Hepatocyte (in vitro differentiated cells): ENCODE results near the gene ALPL. TPM values are rescaled to one million over a fixed set of nuclear protein-coding genes. Genes with fewer than 3 reads are reported as not detected.

Source experiments
- DNase-seq: peaks from one replicate; pipeline ENCODE4 v3.0.0-alpha.2; 2016; ENCODE audit warnings: low spot score
- H2AFZ ChIP-seq: fragments of 200-600 bp; sonication (generic); 2 replicates; pipeline ENCODE4 v1.6.0; 2016; ENCODE audit warnings: antibody characterized with exemption, mild to moderate bottlenecking
- H3K27ac ChIP-seq: fragments of 200-600 bp; sonication (generic); 2 replicates; pipeline ENCODE4 v1.5.1; 2016; ENCODE audit warnings: mild to moderate bottlenecking
- H3K27me3 ChIP-seq: fragments of 200-600 bp; sonication (generic); 2 replicates; pipeline ENCODE4 v1.6.1; 2016
- H3K36me3 ChIP-seq: fragments of 200-600 bp; sonication (generic); replicated peaks from 2 replicates; pipeline ENCODE4 v1.5.1; 2016; ENCODE audit warnings: low read depth; ENCODE audit not compliant: insufficient read depth
- H3K4me1 ChIP-seq: fragments of 200-600 bp; sonication (generic); 2 replicates; pipeline ENCODE4 v1.5.1; 2016; ENCODE audit warnings: mild to moderate bottlenecking, moderate library complexity; ENCODE audit not compliant: insufficient read depth
- H3K4me2 ChIP-seq: fragments of 200-600 bp; sonication (generic); 2 replicates; pipeline ENCODE4 v1.6.0; 2016
- H3K4me3 ChIP-seq: fragments of 200-600 bp; sonication (generic); 2 replicates; pipeline ENCODE4 v1.5.1; 2016; ENCODE audit warnings: mild to moderate bottlenecking
- H3K79me2 ChIP-seq: fragments of 200-600 bp; sonication (generic); 2 replicates; pipeline ENCODE4 v1.6.0; 2017; ENCODE audit warnings: mild to moderate bottlenecking
- H3K9me2 ChIP-seq: fragments of 200-600 bp; sonication (generic); replicated peaks from 2 replicates; pipeline ENCODE4 v1.6.0; 2017; ENCODE audit warnings: mild to moderate bottlenecking; ENCODE audit not compliant: insufficient read depth
- H3K9me3 ChIP-seq: fragments of 200-600 bp; sonication (generic); 2 replicates; pipeline ENCODE4 v1.5.1; 2016; ENCODE audit warnings: low read depth, mild to moderate bottlenecking
- H4K20me1 ChIP-seq: fragments of 200-600 bp; sonication (generic); 2 replicates; pipeline ENCODE4 v1.6.0; 2016; ENCODE audit warnings: mild to moderate bottlenecking; ENCODE audit not compliant: insufficient read depth, poor library complexity, severe bottlenecking
- CTCF ChIP-seq: fragments of 200-600 bp; sonication (generic); IDR thresholded peaks from 2 replicates; pipeline ENCODE4 v1.5.1; 2016; ENCODE audit warnings: antibody characterized with exemption, mild to moderate bottlenecking; ENCODE audit not compliant: poor library complexity
- EZH2 ChIP-seq: fragments of 200-600 bp; sonication (generic); IDR thresholded peaks from 2 replicates; pipeline ENCODE4 v1.6.1; 2016; ENCODE audit warnings: antibody characterized with exemption, mild to moderate bottlenecking, borderline replicate concordance
- EZH2phosphoT487 ChIP-seq: fragments of 200-600 bp; sonication (generic); IDR thresholded peaks from one replicate; pipeline ENCODE4 v1.6.1; 2018; ENCODE audit warnings: antibody characterized with exemption, mild to moderate bottlenecking, low read depth, moderate library complexity; ENCODE audit not compliant: unreplicated experiment, severe bottlenecking
- WGBS: methylation state at CpG from one replicate; pipeline ENCODE4 v1.1.6; 2016; ENCODE audit warnings: low lambda C conversion rate; ENCODE audit errors: missing lambda C conversion rate; 5-methylcytosine and 5-hydroxymethylcytosine counted together
- polyA plus RNA-seq: library from polyadenylated mRNA; unstranded; fragments of >200 nt; fragmentation: Nextera tagmentation; extraction: Ambion mirVana; gene quantifications from 2 replicates; pipeline ENCODE4 v1.2.1, GENCODE V29; 2016
- total RNA-seq: library from RNA; depleted of rRNA; stranded (reverse); fragments of >200 nt; gene quantifications from 2 replicates; pipeline ENCODE4 v1.2.3, GENCODE V29; 2014

ALPL gene
- total and polyA plus RNA-seq, 2 experiments from 2014 or later = 2.2 to 6.0 TPM

GRCh38 chr1:21620011-21620410 is 110.8 kb downstream of the ALPL start:
- Histone ChIP-seq H3K9me2 (no peaks in the 10 kb centered on the region), H2AFZ (no peak overlapping the region), H3K27ac (no peak overlapping the region), H4K20me1 (no peaks in the 10 kb centered on the region), H3K36me3 (no peaks in the 10 kb centered on the region), H3K4me3 (no peak overlapping the region), H3K27me3 (no peaks in the 10 kb centered on the region), H3K79me2 (no peaks in the 10 kb centered on the region), H3K4me1 (peaks cover 46% of the 10 kb centered on the region), H3K4me2 (peak overlapping the region; percentile 77), H3K9me3 (no peaks in the 10 kb centered on the region)
- TF ChIP-seq EZH2 = no peak
- TF ChIP-seq EZH2phosphoT487 = no peak
- TF ChIP-seq CTCF = no peak
- DNase-seq = no peak
- WGBS = 86% methylated on average over 12 of the region's 12 CpGs

- Histone ChIP-seq H3K27me3 (no peaks in the 10 kb centered on the region), H3K27ac (peak overlapping the region; percentile 33), H3K36me3 (no peaks in the 10 kb centered on the region), H3K4me3 (no peak overlapping the region), H3K4me2 (peak overlapping the region; percentile 77), H3K9me2 (no peaks in the 10 kb centered on the region), H4K20me1 (no peaks in the 10 kb centered on the region), H3K4me1 (peaks cover 46% of the 10 kb centered on the region), H3K79me2 (no peaks in the 10 kb centered on the region), H2AFZ (no peak overlapping the region), H3K9me3 (no peaks in the 10 kb centered on the region)
- WGBS = 65% methylated on average over 16 of the region's 16 CpGs
- DNase-seq = peak; percentile 40
- TF ChIP-seq CTCF = no peak
- no peak for TF ChIP-seq EZH2
- no peak for TF ChIP-seq EZH2phosphoT487
Measured at GRCh38 chr1:21620496-21620895, 111.3 kb downstream of the ALPL start.

- Histone ChIP-seq H3K4me1 (peaks cover 46% of the 10 kb centered on the region), H3K79me2 (no peaks in the 10 kb centered on the region), H3K4me3 (no peak overlapping the region), H3K9me2 (no peaks in the 10 kb centered on the region), H3K36me3 (no peaks in the 10 kb centered on the region), H3K4me2 (peak overlapping the region; percentile 77), H2AFZ (no peak overlapping the region), H4K20me1 (no peaks in the 10 kb centered on the region), H3K27me3 (no peaks in the 10 kb centered on the region), H3K27ac (peak overlapping the region; percentile 33), H3K9me3 (no peaks in the 10 kb centered on the region)
- WGBS = 79% methylated on average over 7 of the region's 7 CpGs
- TF ChIP-seq EZH2phosphoT487 (no peak), EZH2 (no peak), CTCF (no peak)
- no peak for DNase-seq
Measured at GRCh38 chr1:21621051-21621450, 111.8 kb downstream of the ALPL start.

GRCh38 chr1:21621761-21622436 is 112.7 kb downstream of the ALPL start:
- Histone ChIP-seq H3K4me3 (peak overlapping the region; percentile 4), H3K9me3 (no peaks in the 10 kb centered on the region), H3K4me1 (peaks cover 46% of the 10 kb centered on the region), H3K79me2 (no peaks in the 10 kb centered on the region), H4K20me1 (no peaks in the 10 kb centered on the region), H3K27me3 (no peaks in the 10 kb centered on the region), H3K36me3 (no peaks in the 10 kb centered on the region), H3K27ac (no peak overlapping the region), H3K9me2 (no peaks in the 10 kb centered on the region), H2AFZ (no peak overlapping the region), H3K4me2 (peak overlapping the region; percentile 77)
- TF ChIP-seq CTCF (no peak), EZH2 (no peak), EZH2phosphoT487 (no peak)
- DNase-seq = no peak
- 46% methylated on average over 15 of the region's 39 CpGs for WGBS
